Neural cell (in vitro differentiated cells): ENCODE results near the gene LGR4. TPM values are rescaled to one million over a fixed set of nuclear protein-coding genes. Genes with fewer than 3 reads are reported as not detected.

Experiments used
- H2AFZ ChIP-seq: fragments of 200-600, 300-800 bp; sonication (generic), shearing (Covaris generic); 2 replicates; pipeline ENCODE4 v1.6.0; 2014; ENCODE audit warnings: low read depth, mild to moderate bottlenecking, antibody characterized with exemption, low read length, moderate library complexity
- H3F3A ChIP-seq: fragments of 200-600 bp; shearing (Covaris generic); 2 replicates; pipeline ENCODE4 v1.6.1; 2016; ENCODE audit warnings: mild to moderate bottlenecking, moderate library complexity, mixed read lengths, antibody characterized with exemption, low read length; ENCODE audit not compliant: insufficient read depth, poor library complexity, severe bottlenecking
- H3K27ac ChIP-seq: fragments of 200-600, 300-800 bp; sonication (generic), shearing (Covaris generic); 2 replicates; pipeline ENCODE4 v1.5.1; 2014; ENCODE audit warnings: mild to moderate bottlenecking, low read length, moderate library complexity
- H3K27me3 ChIP-seq: fragments of 300-800, 200-600 bp; sonication (generic), shearing (Covaris generic); 2 replicates; pipeline ENCODE4 v1.6.0; 2014; ENCODE audit warnings: mild to moderate bottlenecking, low read depth, low read length, moderate library complexity; ENCODE audit not compliant: insufficient read depth
- H3K36me3 ChIP-seq: fragments of 300-800, 200-600 bp; sonication (generic), shearing (Covaris generic); 2 replicates; pipeline ENCODE4 v1.5.1; 2014; ENCODE audit warnings: mild to moderate bottlenecking, antibody characterized with exemption, low read length, moderate library complexity; ENCODE audit not compliant: insufficient read depth
- H3K4me2 ChIP-seq: fragments of 300-800, 200-600 bp; sonication (generic), shearing (Covaris generic); 2 replicates; pipeline ENCODE4 v1.6.0; 2014; ENCODE audit warnings: mild to moderate bottlenecking, low read length
- H3K4me3 ChIP-seq: fragments of 300-800, 200-600 bp; sonication (generic), shearing (Covaris generic); 2 replicates; pipeline ENCODE4 v1.5.1; 2014; ENCODE audit warnings: mild to moderate bottlenecking, low read length, moderate library complexity
- H3K79me2 ChIP-seq: fragments of 200-600 bp; shearing (Covaris generic); replicated peaks from 2 replicates; pipeline ENCODE4 v1.6.0; 2014; ENCODE audit warnings: mild to moderate bottlenecking, low read length, moderate library complexity; ENCODE audit not compliant: insufficient read depth
- H3K9ac ChIP-seq: fragments of 300-800, 200-600 bp; sonication (generic), shearing (Covaris generic); 2 replicates; pipeline ENCODE4 v1.6.1; 2016; ENCODE audit warnings: mild to moderate bottlenecking, low read length, mixed read lengths
- H3K9me2 ChIP-seq: fragments of 200-600 bp; shearing (Covaris generic); 2 replicates; pipeline ENCODE4 v1.6.1; 2016; ENCODE audit warnings: mild to moderate bottlenecking, low read length, mixed read lengths; ENCODE audit not compliant: insufficient read depth
- H3K9me3 ChIP-seq: fragments of 200-600, 300-800 bp; sonication (generic), shearing (Covaris generic); 2 replicates; pipeline ENCODE4 v1.6.1; 2016; ENCODE audit warnings: mild to moderate bottlenecking, mixed run types, low read length, moderate library complexity, mixed read lengths
- H4K20me1 ChIP-seq: fragments of 200-600 bp; shearing (Covaris generic); 2 replicates; pipeline ENCODE4 v1.6.1; 2016; ENCODE audit warnings: mild to moderate bottlenecking, mixed run types; ENCODE audit not compliant: insufficient read depth
- CTCF ChIP-seq: fragments of 450-650 bp; IDR thresholded peaks from 2 replicates; pipeline ENCODE4 v1.5.1; 2014; ENCODE audit warnings: antibody characterized with exemption, mild to moderate bottlenecking, moderate library complexity; ENCODE audit not compliant: poor library complexity, severe bottlenecking
- EP300 ChIP-seq: fragments of 450-650 bp; conservative IDR thresholded peaks from 2 replicates; pipeline ENCODE4 v1.6.1; 2014; ENCODE audit warnings: antibody characterized with exemption, mild to moderate bottlenecking, moderate library complexity; ENCODE audit not compliant: poor library complexity, severe bottlenecking
- EZH2 ChIP-seq: fragments of 200-600, 300-800 bp; shearing (Covaris generic), sonication (generic); IDR thresholded peaks from 2 replicates; pipeline ENCODE4 v1.6.1; 2014; ENCODE audit warnings: antibody characterized with exemption, low read length, borderline replicate concordance, mild to moderate bottlenecking; ENCODE audit not compliant: insufficient read depth, poor library complexity, severe bottlenecking
- MXI1 ChIP-seq: fragments of 450-650 bp; conservative IDR thresholded peaks from 2 replicates; pipeline ENCODE4 v1.6.1; 2014; ENCODE audit warnings: antibody characterized with exemption, mild to moderate bottlenecking; ENCODE audit not compliant: poor library complexity, severe bottlenecking
- POLR2AphosphoS5 ChIP-seq: IDR thresholded peaks from 2 replicates; pipeline ENCODE4 v1.6.1; 2012
- RAD21 ChIP-seq: fragments of 450-650 bp; conservative IDR thresholded peaks from 2 replicates; pipeline ENCODE4 v1.6.1; 2014; ENCODE audit warnings: antibody characterized with exemption, mild to moderate bottlenecking, moderate library complexity
- REST ChIP-seq: IDR thresholded peaks from 2 replicates; pipeline ENCODE4 v1.6.1; 2012; ENCODE audit warnings: borderline replicate concordance
- SMC3 ChIP-seq: fragments of 450-650 bp; conservative IDR thresholded peaks from 2 replicates; pipeline ENCODE4 v1.6.1; 2014; ENCODE audit warnings: antibody characterized with exemption, mild to moderate bottlenecking, moderate library complexity; ENCODE audit not compliant: poor library complexity
- TAF1 ChIP-seq: IDR thresholded peaks from 2 replicates; pipeline ENCODE4 v1.6.1; 2012; ENCODE audit warnings: low read depth
- polyA plus RNA-seq: library from polyadenylated mRNA; depleted of rRNA; stranded (reverse); fragments of >200 nt; gene quantifications from 2 replicates; pipeline ENCODE4 v1.2.3, GENCODE V29; 2014

Gene LGR4
- polyA plus RNA-seq, 1 donor from 2014 or later, result 11.2 TPM

GRCh38 chr11:27370374-27370773, 102.2 kb downstream of the LGR4 start:
- H3K9ac ChIP-seq, result no peak overlapping the region
- H3F3A ChIP-seq, result no peaks in the 10 kb centered on the region
- H3K27ac ChIP-seq, result no peak overlapping the region
- TF ChIP-seq EZH2 (no peak), RAD21 (no peak), TAF1 (no peak), EP300 (no peak), SMC3 (no peak), REST (no peak), POLR2AphosphoS5 (no peak), MXI1 (no peak), CTCF (no peak)
- H3K9me2 ChIP-seq, result no peaks in the 10 kb centered on the region
- no peaks in the 10 kb centered on the region for H3K79me2 ChIP-seq
- H3K4me3 ChIP-seq, result no peak overlapping the region
- H3K9me3 ChIP-seq, result no peaks in the 10 kb centered on the region
- H3K27me3 ChIP-seq, result no peaks in the 10 kb centered on the region
- H3K4me2 ChIP-seq, result no peak overlapping the region
- H4K20me1 ChIP-seq, result no peaks in the 10 kb centered on the region
- H3K36me3 ChIP-seq, result no peaks in the 10 kb centered on the region
- no peak overlapping the region for H2AFZ ChIP-seq

- TF ChIP-seq TAF1 (no peak), REST (no peak), MXI1 (no peak), RAD21 (no peak), EP300 (no peak), EZH2 (no peak), POLR2AphosphoS5 (no peak), SMC3 (no peak), CTCF (no peak)
- no peak overlapping the region for H2AFZ ChIP-seq
Measured at GRCh38 chr11:27367881-27368280, 104.7 kb downstream of the LGR4 start.

More at GRCh38 chr11:27367881-27368280, 104.7 kb downstream of the LGR4 start:
- Histone ChIP-seq H3K27ac (no peak overlapping the region), H3K9ac (no peak overlapping the region), H3K27me3 (no peaks in the 10 kb centered on the region), H3F3A (no peaks in the 10 kb centered on the region), H4K20me1 (no peaks in the 10 kb centered on the region), H3K79me2 (no peaks in the 10 kb centered on the region), H3K4me2 (no peak overlapping the region), H3K9me2 (no peaks in the 10 kb centered on the region), H3K9me3 (no peaks in the 10 kb centered on the region), H3K4me3 (no peak overlapping the region), H3K36me3 (no peaks in the 10 kb centered on the region)
